SJCRH30 (cell line): ENCODE data around the gene OR1J4. TPM values are rescaled to one million over a fixed set of nuclear protein-coding genes. Genes with fewer than 3 reads are reported as not detected.

Experiments used
- DNase-seq, 2 experiments: peaks; one replicate each; pipeline ENCODE4 v3.0.0-alpha.2; 2015 to 2020
- H3K27ac ChIP-seq: fragments of 250-450 bp; sonication (Bioruptor Pico); 2 replicates; pipeline ENCODE4 v1.5.1; 2020; ENCODE audit warnings: mild to moderate bottlenecking, moderate library complexity
- H3K27me3 ChIP-seq: fragments of 250-450 bp; sonication (Bioruptor Pico); 2 replicates; pipeline ENCODE4 v1.5.1; 2020; ENCODE audit warnings: mild to moderate bottlenecking, moderate library complexity
- H3K36me3 ChIP-seq: fragments of 250-450 bp; sonication (Bioruptor Pico); 2 replicates; pipeline ENCODE4 v1.5.1; 2020; ENCODE audit warnings: mild to moderate bottlenecking, moderate library complexity
- H3K4me1 ChIP-seq: fragments of 250-450 bp; sonication (Bioruptor Pico); 2 replicates; pipeline ENCODE4 v1.5.1; 2020; ENCODE audit warnings: mild to moderate bottlenecking, moderate library complexity
- H3K4me3 ChIP-seq: fragments of 250-450 bp; sonication (Bioruptor Pico); 2 replicates; pipeline ENCODE4 v1.5.1; 2020; ENCODE audit warnings: mild to moderate bottlenecking, moderate library complexity
- H3K9me3 ChIP-seq: fragments of 250-450 bp; sonication (Bioruptor Pico); replicated peaks from 2 replicates; pipeline ENCODE4 v1.5.1; 2020; ENCODE audit warnings: mild to moderate bottlenecking, moderate library complexity
- total RNA-seq: library from RNA; depleted of rRNA; stranded (reverse); fragments of >200 nt; shearing (Covaris generic); gene quantifications from 2 replicates; pipeline ENCODE4 v1.2.3, GENCODE V29; 2014; rRNA removed

Gene OR1J4
- total RNA-seq, 1 experiment from 2014 or later: not detected

DNA sequence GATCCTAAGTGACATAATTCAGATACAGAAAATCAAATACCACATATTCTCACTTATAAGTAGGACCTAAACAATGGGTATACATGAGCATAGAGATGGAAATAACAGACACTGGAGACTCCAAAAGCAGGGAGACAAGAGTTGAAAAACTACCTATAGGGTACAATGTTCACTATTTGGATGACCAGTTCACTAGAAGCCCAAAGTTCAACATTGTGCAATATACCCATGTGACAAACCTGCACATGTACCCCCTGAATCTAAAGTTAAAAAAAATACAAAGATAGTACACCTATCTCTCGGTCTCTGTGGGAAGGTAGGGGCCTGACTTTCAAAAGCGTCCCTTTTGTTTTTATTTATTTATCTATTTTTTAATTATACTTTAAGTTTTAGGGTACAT lies 19.8 kb downstream of the OR1J4 start:
- H3K27ac ChIP-seq: no peak overlapping the region
- peaks cover 12% of the 10 kb centered on the region; the same call in 1 of the 2 replicates for H3K27me3 ChIP-seq
- no peak overlapping the region for H3K4me3 ChIP-seq
- H3K9me3 ChIP-seq: peaks cover 3% of the 10 kb centered on the region; the same call in 1 of the 2 replicates
- H3K36me3 ChIP-seq: no peaks in the 10 kb centered on the region
- DNase-seq: no peak
- no peaks in the 10 kb centered on the region for H3K4me1 ChIP-seq

- 0 out of 2 replicates have a peak, but pooled peaks cover 4% of the 10 kb centered on the region for H3K9me3 ChIP-seq
- peak in 1 of 2 experiments; percentile 3 for DNase-seq
- no peaks in the 10 kb centered on the region for H3K4me1 ChIP-seq
- H3K36me3 ChIP-seq: no peaks in the 10 kb centered on the region
- H3K27ac ChIP-seq: no peak overlapping the region
- H3K27me3 ChIP-seq: peaks cover 4% of the 10 kb centered on the region
- no peak overlapping the region for H3K4me3 ChIP-seq
Observed at GRCh38 chr9:122546196-122546595, 27.3 kb downstream of the OR1J4 start.

DNA sequence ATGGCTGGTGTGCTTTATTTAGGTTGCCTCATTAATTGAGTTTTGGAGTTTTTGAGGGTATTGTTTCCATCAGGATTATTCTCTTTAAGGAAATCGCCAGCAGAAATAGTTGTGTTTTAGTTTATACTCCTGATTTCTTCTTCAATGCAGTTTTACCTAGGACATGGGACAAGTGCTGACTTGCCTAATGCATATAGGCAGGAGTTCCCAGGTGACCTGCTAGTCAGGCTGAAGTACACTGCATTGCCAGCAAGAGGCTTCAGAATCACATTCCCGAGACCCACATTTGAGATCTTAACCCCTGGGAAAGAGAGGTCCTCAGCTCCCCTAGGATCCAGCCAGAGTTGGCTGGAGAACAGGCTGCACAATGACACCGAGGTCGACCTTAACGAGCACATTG lies 32.4 kb downstream of the OR1J4 start:
- H3K4me1 ChIP-seq: no peaks in the 10 kb centered on the region
- no peak for DNase-seq
- no peaks in the 10 kb centered on the region for H3K36me3 ChIP-seq
- H3K9me3 ChIP-seq: no peaks in the 10 kb centered on the region
- no peaks in the 10 kb centered on the region; the same call in 1 of the 2 replicates for H3K27me3 ChIP-seq
- H3K4me3 ChIP-seq: no peak overlapping the region
- H3K27ac ChIP-seq: no peak overlapping the region

DNA sequence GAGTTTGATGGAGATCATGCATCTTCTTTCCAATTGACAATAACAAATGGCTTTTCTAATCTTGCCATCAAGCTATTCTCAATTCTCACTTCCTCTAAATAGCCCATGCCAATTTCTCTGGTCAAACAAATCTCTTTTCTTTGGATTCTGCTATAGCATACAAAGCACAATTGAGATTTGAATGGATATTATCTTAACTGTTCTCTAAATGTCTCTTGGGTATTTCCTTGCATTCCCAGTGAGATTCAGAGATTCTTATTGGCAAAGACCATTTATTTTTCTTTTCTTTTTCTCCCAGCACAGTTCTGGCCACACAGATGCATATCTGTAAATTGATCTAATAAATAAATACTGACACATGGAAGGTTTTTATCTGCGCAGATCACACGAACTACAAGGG lies 33.9 kb downstream of the OR1J4 start, which contains the start of gene OR1N2:
Gene OR1N2, plus strand, starts transcription at position 301 of the 400 bp plus-strand sequence. CDS start 100 bp downstream, outside the sequence.
- Histone ChIP-seq H3K9me3 (no peaks in the 10 kb centered on the region), H3K27ac (no peak within 1 kb of the TSS)

DNA sequence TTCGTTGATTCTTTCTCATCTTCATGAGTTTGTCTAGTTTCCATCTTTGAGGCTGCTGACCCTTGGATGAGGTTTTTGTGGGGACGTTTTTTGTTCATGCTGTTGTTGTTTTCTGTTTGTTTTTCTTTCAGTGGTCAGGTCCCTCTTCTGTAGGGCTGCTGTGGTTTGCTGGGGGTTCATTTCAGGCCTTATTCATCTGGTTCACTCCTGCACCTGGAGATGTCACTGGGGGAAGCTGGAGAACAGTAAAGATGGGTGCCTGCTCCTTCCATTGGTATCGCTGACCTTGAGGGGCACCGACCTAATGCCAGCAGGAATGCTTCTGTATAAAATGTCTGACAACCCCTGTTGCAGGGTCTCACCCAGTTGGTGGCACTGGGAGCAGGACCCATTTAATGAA lies 42.5 kb downstream of the OR1J4 start:
- H3K27me3 ChIP-seq: no peaks in the 10 kb centered on the region
- H3K27ac ChIP-seq: no peak overlapping the region
- H3K36me3 ChIP-seq: no peaks in the 10 kb centered on the region
- no peaks in the 10 kb centered on the region for H3K4me1 ChIP-seq
- no peaks in the 10 kb centered on the region for H3K9me3 ChIP-seq
- no peak for DNase-seq
- H3K4me3 ChIP-seq: no peak overlapping the region

More for the DNA sequence above, 33.9 kb downstream of the OR1J4 start, which contains the start of gene OR1N2:
- DNase-seq: no peak
- no peaks in the 10 kb centered on the region for H3K36me3 ChIP-seq
- H3K4me1 ChIP-seq: no peaks in the 10 kb centered on the region
- H3K27me3 ChIP-seq: no peaks in the 10 kb centered on the region; the same call in 1 of the 2 replicates
- no peak within 1 kb of the TSS for H3K4me3 ChIP-seq

GRCh38 chr9:122562134-122562760 lies 43.3 kb downstream of the OR1J4 start:
- Histone ChIP-seq H3K4me3 (no peak overlapping the region), H3K27me3 (no peaks in the 10 kb centered on the region)

DNA sequence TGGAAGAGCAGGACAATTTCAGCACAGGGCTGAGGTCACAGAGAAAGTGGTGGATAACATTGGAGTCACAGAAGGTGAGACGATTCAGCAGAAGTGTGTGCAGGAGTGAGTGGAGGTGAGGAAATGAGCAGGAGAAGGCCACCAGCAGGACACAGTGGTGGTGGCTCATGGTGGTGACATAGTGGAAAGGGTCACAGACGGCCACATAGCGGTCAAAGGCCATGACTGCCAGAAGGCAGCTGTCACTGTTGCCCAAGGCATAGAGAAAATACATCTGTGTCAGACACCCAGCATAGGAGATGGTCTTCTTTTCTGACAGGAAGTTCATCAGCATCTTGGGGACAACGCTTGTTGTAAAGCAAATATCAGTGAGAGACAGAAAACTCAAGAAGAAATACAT lies 49.0 kb downstream of the OR1J4 start:
- H3K4me1 ChIP-seq: no peaks in the 10 kb centered on the region
- no peaks in the 10 kb centered on the region for H3K36me3 ChIP-seq
- no peak for DNase-seq
- H3K9me3 ChIP-seq: 0 out of 2 replicates have a peak, but pooled peaks cover 5% of the 10 kb centered on the region
- no peaks in the 10 kb centered on the region for H3K27me3 ChIP-seq
- H3K4me3 ChIP-seq: no peak overlapping the region
- H3K27ac ChIP-seq: no peak overlapping the region

More at GRCh38 chr9:122562134-122562760, 43.3 kb downstream of the OR1J4 start:
- Histone ChIP-seq H3K36me3 (no peaks in the 10 kb centered on the region), H3K27ac (no peak overlapping the region), H3K4me1 (no peaks in the 10 kb centered on the region), H3K9me3 (0 out of 2 replicates have a peak, but pooled peaks cover 3% of the 10 kb centered on the region)
- peak; percentile 7 to 37 for DNase-seq

Other genes with a start within 250 kb of the OR1J4 start
- 0.85 and 1.2 TPM in 2 replicates for gene PTGS1, start 148.1 kb upstream of the OR1J4 start, total RNA-seq
- gene OR1J1, start 41.2 kb upstream of the OR1J4 start, total RNA-seq: not detected in 2 replicates
- not detected in 2 replicates for gene OR1J2, start 8.3 kb upstream of the OR1J4 start, total RNA-seq
- not detected in 2 replicates for gene OR1N1, start 8.2 kb downstream of the OR1J4 start, total RNA-seq
- not detected in 2 replicates for gene OR1N2, start 34.0 kb downstream of the OR1J4 start, total RNA-seq
- gene OR1L8, start 64.2 kb downstream of the OR1J4 start, total RNA-seq: not detected in 2 replicates
- not detected in 2 replicates for gene OR1Q1, start 95.6 kb downstream of the OR1J4 start, total RNA-seq
- gene OR1B1, start 138.5 kb downstream of the OR1J4 start, total RNA-seq: not detected in 2 replicates
- not detected in 2 replicates for gene OR1L1, start 142.6 kb downstream of the OR1J4 start, total RNA-seq
- gene OR1L3, start 156.0 kb downstream of the OR1J4 start, total RNA-seq: not detected in 2 replicates
- gene OR1L4, start 204.8 kb downstream of the OR1J4 start, total RNA-seq: not detected in 2 replicates
- not detected in 2 replicates for gene OR1L6, start 223.2 kb downstream of the OR1J4 start, total RNA-seq